Panc1 (cell line): Measurements from ENCODE around the gene NOX4. TPM values are rescaled to one million over a fixed set of nuclear protein-coding genes. Genes with fewer than 3 reads are reported as not detected.
"Not testable (repeated sequence)": the region's sequence is repeated elsewhere in the genome, so short reads cannot be mapped to it uniquely, and the experiment has no call there.

ENCODE experiments used
- ATAC-seq: fragments of 200-7000 bp; cut with Tn5 transposase; 2 replicates; pipeline ENCODE4 v1.9.1; 2020; ENCODE audit warnings: mild to moderate bottlenecking, moderate library complexity
- BruUV-seq: library from RNA; stranded (reverse); fragments of 400-500 nt; replicated peaks from 2 replicates; lab custom pipeline; 2021; lab: Mats Ljungman, UMichigan
- CTCF ChIA-PET: fragments of 300-600 bp; sonication (Branson Sonifier 250); formaldehyde crosslinking; loops from one replicate; lab custom pipeline; 2022; ENCODE audit warnings: antibody characterized with exemption; lab: Charles Lee
- POLR2A ChIA-PET: fragments of 300-600 bp; sonication (Branson Sonifier 250); formaldehyde crosslinking; loops from one replicate; lab custom pipeline; 2022; ENCODE audit warnings: antibody characterized with exemption; lab: Charles Lee
- DNase-seq: peaks from one replicate; pipeline ENCODE4 v3.0.0-alpha.2; 2010; ENCODE audit warnings: low read depth, low spot score
- H3K27ac ChIP-seq: 2 replicates; pipeline ENCODE4 v1.5.1; 2011; ENCODE audit warnings: mild to moderate bottlenecking, low read length, inconsistent platforms
- H3K27me3 ChIP-seq: fragments of 200-500 bp; sonication (Bioruptor generic); 2 replicates; pipeline ENCODE4 v1.6.0; 2014; ENCODE audit warnings: low read length, inconsistent platforms; ENCODE audit not compliant: control insufficient read depth, insufficient read depth
- H3K36me3 ChIP-seq: fragments of 200-500 bp; sonication (Bioruptor generic); 2 replicates; pipeline ENCODE4 v1.5.1; 2014; ENCODE audit warnings: inconsistent platforms, mild to moderate bottlenecking, low read length, moderate library complexity; ENCODE audit not compliant: control insufficient read depth, insufficient read depth
- H3K4me1 ChIP-seq: 2 replicates; pipeline ENCODE4 v1.5.1; 2011; ENCODE audit warnings: inconsistent platforms, mild to moderate bottlenecking, low read length, moderate library complexity; ENCODE audit not compliant: control insufficient read depth, insufficient read depth
- H3K4me3 ChIP-seq, 2 experiments: 2 replicates each; pipeline ENCODE4 v1.5.1; 2011 to 2012; ENCODE audit warnings: low read depth in 2 of 2, low read length in 2 of 2, mild to moderate bottlenecking in 2 of 2, inconsistent platforms in 1 of 2, moderate library complexity in 1 of 2
- H3K9me3 ChIP-seq: fragments of 200-500 bp; sonication (Bioruptor generic); 2 replicates; pipeline ENCODE4 v1.5.1; 2014; ENCODE audit warnings: low read depth, mild to moderate bottlenecking, inconsistent platforms, low read length, moderate library complexity; ENCODE audit not compliant: control insufficient read depth, insufficient read depth
- CTCF ChIP-seq: fragments of 450-650 bp; IDR thresholded peaks from 2 replicates; pipeline ENCODE4 v1.5.1; 2017; ENCODE audit warnings: mild to moderate bottlenecking
- POLR2AphosphoS5 ChIP-seq: IDR thresholded peaks from 2 replicates; pipeline ENCODE4 v1.6.1; 2012; ENCODE audit warnings: mild to moderate bottlenecking, low read depth, low read length, moderate library complexity
- REST ChIP-seq, 2 experiments: IDR thresholded peaks; 2 replicates each; pipeline ENCODE4 v1.6.1; 2011 to 2012; ENCODE audit warnings: low read depth in 2 of 2, control low read depth in 1 of 2, low read length in 1 of 2, mild to moderate bottlenecking in 1 of 2, moderate library complexity in 1 of 2; ENCODE audit not compliant: insufficient read depth in 1 of 2
- SIN3A ChIP-seq: IDR thresholded peaks from 2 replicates; pipeline ENCODE4 v1.6.1; 2012; ENCODE audit warnings: low read depth, mild to moderate bottlenecking, low read length, moderate library complexity, borderline replicate concordance; ENCODE audit not compliant: insufficient read depth
- TCF7L2 ChIP-seq: IDR thresholded peaks from 2 replicates; pipeline ENCODE4 v1.6.1; 2011; ENCODE audit warnings: mild to moderate bottlenecking, low read depth, low read length, inconsistent platforms
- in situ Hi-C: cut with HindIII; loops from 2 replicates; pipeline ENCODE4 v1.10.0; 2016; ENCODE audit warnings: low sequenced_read_pairs, low pct_unique_long_range_greater_than_20kb
- intact Hi-C: fragments of 100-400 bp; cut with micrococcal nuclease; formaldehyde crosslinking; loops from one replicate; pipeline ENCODE4 v1.10.0; 2022; ENCODE audit not compliant: unreplicated experiment
- total RNA-seq: library from RNA; stranded (reverse); gene quantifications from one replicate; pipeline ENCODE4 v1.2.1, GENCODE V29; 2021; ENCODE audit not compliant: unreplicated experiment

NOX4 gene
- total RNA-seq, 1 experiment from 2014 or later = not detected

DNA sequence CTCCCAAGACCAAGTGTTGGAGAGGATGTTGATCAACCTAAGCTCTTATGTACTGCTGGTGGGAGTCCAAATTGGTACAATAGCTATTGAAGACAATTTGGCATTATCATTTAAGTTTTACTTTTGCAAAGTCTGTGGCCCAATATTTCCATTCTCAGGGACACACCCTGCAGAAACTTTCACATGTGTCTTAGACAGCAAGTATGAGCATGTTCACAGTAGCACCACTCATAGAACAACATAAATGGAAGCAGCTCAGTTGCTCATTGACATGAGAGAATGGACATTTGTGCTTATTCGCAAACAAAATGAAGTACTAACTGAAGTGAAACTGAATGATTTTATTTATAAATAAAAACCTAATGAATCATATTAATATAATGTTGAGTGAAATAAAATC, 135.5 kb downstream of the NOX4 start:
- DNase-seq (no peak), ATAC-seq (no peak)
- intact Hi-C loops = no loop called here
- POLR2A ChIA-PET = no interaction called here
- Histone ChIP-seq H3K9me3 (no peaks in the 10 kb centered on the region), H3K4me1 (no peaks in the 10 kb centered on the region), H3K27ac (no peak overlapping the region), H3K36me3 (no peaks in the 10 kb centered on the region), H3K4me3 (no peak overlapping the region), H3K27me3 (no peaks in the 10 kb centered on the region)
- in situ Hi-C loops = no loop called here
- BruUV-seq = no TSS peak
- no peak for TF ChIP-seq TCF7L2
- no peak for TF ChIP-seq POLR2AphosphoS5
- no peak for TF ChIP-seq CTCF
- TF ChIP-seq SIN3A = no peak
- TF ChIP-seq REST (IDR thresholded peaks at IDR 0.05; ENCODE audit: insufficient read depth in 1 of 2, low read depth in 2 of 2, low read length in 1 of 2) = no peak
- CTCF ChIA-PET = no interaction called here

DNA sequence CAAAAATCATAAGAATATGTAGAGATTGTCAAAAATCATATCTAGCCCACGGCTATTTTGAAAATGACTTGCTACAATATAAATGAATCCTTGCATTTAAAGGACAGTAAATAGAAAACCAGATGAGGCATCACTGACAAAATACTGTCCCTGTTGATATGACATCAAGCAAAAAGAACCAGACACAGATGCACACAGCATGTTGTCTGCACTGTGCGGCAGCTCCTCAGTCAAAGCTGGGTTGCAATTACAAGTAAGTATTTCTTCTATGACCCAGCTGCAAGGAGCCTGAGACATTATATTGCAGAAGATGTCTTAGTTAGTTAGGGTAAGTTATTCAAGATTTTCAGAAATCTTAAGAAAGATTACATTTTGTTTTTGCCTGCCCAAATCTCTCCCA, 136.7 kb downstream of the NOX4 start:
- CTCF ChIA-PET, H3K36me3 ChIP-seq, H3K27me3 ChIP-seq, H3K4me1 ChIP-seq, H3K4me3 ChIP-seq, in situ Hi-C loops, DNase-seq, intact Hi-C loops, POLR2A ChIA-PET, ATAC-seq, H3K27ac ChIP-seq, H3K9me3 ChIP-seq, BruUV-seq: not testable (repeated sequence)

- no peak for ATAC-seq
- no peak for TF ChIP-seq POLR2AphosphoS5
- no peak for TF ChIP-seq TCF7L2
- no peak for TF ChIP-seq CTCF
- no peak for TF ChIP-seq REST (IDR thresholded peaks at IDR 0.05; ENCODE audit: insufficient read depth in 1 of 2, low read depth in 2 of 2, low read length in 1 of 2)
- no peak for TF ChIP-seq SIN3A
- H3K36me3 ChIP-seq = no peaks in the 10 kb centered on the region
- no peaks in the 10 kb centered on the region for H3K4me1 ChIP-seq
- no peak for DNase-seq
- H3K4me3 ChIP-seq = no peak overlapping the region
- H3K9me3 ChIP-seq = no peaks in the 10 kb centered on the region
- POLR2A ChIA-PET = no interaction called here
- no TSS peak for BruUV-seq
- CTCF ChIA-PET = no interaction called here
- H3K27me3 ChIP-seq = no peaks in the 10 kb centered on the region
- in situ Hi-C loops (no loop called here), intact Hi-C loops (no loop called here)
- H3K27ac ChIP-seq = no peak overlapping the region
Measured at GRCh38 chr11:89347071-89347470, 144.1 kb downstream of the NOX4 start.
